Uterus (tissue), 4 donors: ENCODE results near the gene KIAA1217. TPM values are rescaled to one million over a fixed set of nuclear protein-coding genes. Genes with fewer than 3 reads are reported as not detected.

Experiments used
- DNase-seq, 2 donors: peaks; one replicate each; pipeline ENCODE4 v3.0.0-alpha.2; 2019 to 2020
- H3K27ac ChIP-seq, 2 donors: fragments of 200-600 bp; sonication (generic); 1 replicate in 1 of 2; 2 replicates in 1 of 2; pipeline ENCODE4 v1.5.1; 2016 to 2018
- H3K27me3 ChIP-seq, 2 donors: fragments of 200-600 bp; sonication (generic); one replicate each; pipeline ENCODE4 v1.5.1; 2018 to 2019; ENCODE audit warnings: control low read depth in 1 of 2
- H3K36me3 ChIP-seq, 2 donors: fragments of 200-600 bp; sonication (generic); one replicate each; pipeline ENCODE4 v1.5.1; 2019; ENCODE audit warnings: control low read depth in 1 of 2
- H3K4me1 ChIP-seq, 2 donors: fragments of 200-600 bp; sonication (generic); one replicate each; pipeline ENCODE4 v1.5.1; 2018 to 2019; ENCODE audit warnings: control low read depth in 1 of 2
- H3K4me3 ChIP-seq, 2 donors: fragments of 200-600 bp; sonication (generic); 1 replicate in 1 of 2; 2 replicates in 1 of 2; pipeline ENCODE4 v1.5.1; 2018 to 2019; ENCODE audit warnings: mild to moderate bottlenecking in 1 of 2
- H3K9me3 ChIP-seq, 2 donors: fragments of 200-600 bp; sonication (generic); one replicate each; pipeline ENCODE4 v1.5.1; 2019; ENCODE audit warnings: control low read depth in 1 of 2
- POLR2A ChIP-seq, 2 donors: fragments of 450-650 bp; IDR thresholded peaks; one replicate each; pipeline ENCODE4 v1.6.1; 2016; ENCODE audit warnings: antibody characterized with exemption in 2 of 2, mild to moderate bottlenecking in 1 of 2, moderate library complexity in 1 of 2
- intact Hi-C: fragments of 100-400 bp; cut with DNase I; formaldehyde crosslinking; loops from one replicate; pipeline ENCODE4 v1.15.1; 2023; ENCODE audit warnings: low total_unique reads
- total RNA-seq, 4 donors: library from RNA; depleted of rRNA in 3 of 4; stranded (reverse); fragments of >200 nt in 3 of 4; gene quantifications; one replicate each; pipeline versions ENCODE4 v1.1.0 to v1.2.4, GENCODE V29; 2014 to 2023
- TF ChIP-seq, protein P1 (sequence below), 4 experiments: fragments of 200-600 bp in 2 of 4; fragments of 450-650 bp in 2 of 4; sonication (generic) in 2 of 4; IDR thresholded peaks; one replicate each; pipeline ENCODE4 v1.5.1; 2016 to 2019; ENCODE audit warnings: antibody characterized with exemption in 4 of 4, mild to moderate bottlenecking in 2 of 4, moderate library complexity in 1 of 4
- donor health status: DM: yes; HTN: yes; CAD: no.

The KIAA1217 gene
- total RNA-seq, 4 donors from 2014 or later: 3.5 to 38.2 (median 11.6) TPM

DNA sequence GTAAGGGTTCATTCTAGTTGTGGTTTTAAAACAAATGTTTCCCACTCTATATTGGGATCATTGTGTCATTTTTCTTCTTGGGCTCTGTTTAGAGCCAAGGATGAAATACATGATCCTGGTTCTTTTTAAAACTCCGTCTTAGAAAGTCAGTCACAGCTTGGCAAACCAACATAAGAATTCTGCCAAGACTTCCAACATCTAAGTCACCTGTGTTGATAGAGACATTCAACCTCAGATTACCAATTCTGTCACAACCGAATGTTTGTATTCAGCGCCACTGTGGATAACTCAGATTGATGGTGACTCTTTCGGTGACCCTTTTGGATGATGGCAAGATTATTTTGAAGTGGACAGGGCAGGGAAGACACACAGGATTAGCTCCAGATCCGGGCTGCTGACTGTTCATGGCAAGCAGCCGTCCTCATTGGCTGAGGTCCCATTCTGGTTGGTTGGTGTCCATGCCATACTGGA, 259.4 kb downstream of the KIAA1217 start:
- no peak overlapping the region for H3K4me3 ChIP-seq
- no peaks in the 10 kb centered on the region for H3K27me3 ChIP-seq
- intact Hi-C loops: no loop called here
- no peaks in the 10 kb centered on the region for H3K9me3 ChIP-seq
- H3K27ac ChIP-seq: no peak overlapping the region
- DNase-seq: no peak
- H3K4me1 ChIP-seq: peaks cover 0 to 4% of the 10 kb centered on the region in 2 donors
- no peaks in the 10 kb centered on the region for H3K36me3 ChIP-seq
- TF ChIP-seq POLR2A (IDR thresholded peaks at IDR 0.05): no peak
- TF ChIP-seq, protein P1, sequence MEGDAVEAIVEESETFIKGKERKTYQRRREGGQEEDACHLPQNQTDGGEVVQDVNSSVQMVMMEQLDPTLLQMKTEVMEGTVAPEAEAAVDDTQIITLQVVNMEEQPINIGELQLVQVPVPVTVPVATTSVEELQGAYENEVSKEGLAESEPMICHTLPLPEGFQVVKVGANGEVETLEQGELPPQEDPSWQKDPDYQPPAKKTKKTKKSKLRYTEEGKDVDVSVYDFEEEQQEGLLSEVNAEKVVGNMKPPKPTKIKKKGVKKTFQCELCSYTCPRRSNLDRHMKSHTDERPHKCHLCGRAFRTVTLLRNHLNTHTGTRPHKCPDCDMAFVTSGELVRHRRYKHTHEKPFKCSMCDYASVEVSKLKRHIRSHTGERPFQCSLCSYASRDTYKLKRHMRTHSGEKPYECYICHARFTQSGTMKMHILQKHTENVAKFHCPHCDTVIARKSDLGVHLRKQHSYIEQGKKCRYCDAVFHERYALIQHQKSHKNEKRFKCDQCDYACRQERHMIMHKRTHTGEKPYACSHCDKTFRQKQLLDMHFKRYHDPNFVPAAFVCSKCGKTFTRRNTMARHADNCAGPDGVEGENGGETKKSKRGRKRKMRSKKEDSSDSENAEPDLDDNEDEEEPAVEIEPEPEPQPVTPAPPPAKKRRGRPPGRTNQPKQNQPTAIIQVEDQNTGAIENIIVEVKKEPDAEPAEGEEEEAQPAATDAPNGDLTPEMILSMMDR (IDR thresholded peaks at IDR 0.05): no peak

DNA sequence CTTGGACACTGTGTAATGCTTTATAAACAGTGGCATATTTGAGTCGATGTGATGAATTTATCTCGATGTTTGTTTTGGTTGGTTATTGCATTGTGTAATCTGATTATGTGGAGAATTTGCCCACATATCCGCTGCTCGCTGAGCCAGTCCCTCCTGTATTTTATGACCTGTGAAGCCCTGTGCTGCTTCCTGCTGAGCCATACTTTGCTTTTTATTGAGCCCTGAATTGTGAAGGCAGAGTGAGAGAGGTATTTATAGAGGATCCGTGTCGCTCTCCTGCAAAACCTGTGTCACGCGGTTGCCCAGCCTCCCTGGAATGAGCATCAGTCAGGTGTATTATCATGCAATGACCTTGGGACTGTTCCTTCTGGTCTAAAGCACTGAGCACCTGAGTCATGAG, 261.1 kb downstream of the KIAA1217 start:
- H3K9me3 ChIP-seq: no peaks in the 10 kb centered on the region
- H3K27ac ChIP-seq: no peak overlapping the region
- H3K4me3 ChIP-seq: no peak overlapping the region
- H3K4me1 ChIP-seq: no peaks in the 10 kb centered on the region
- no peaks in the 10 kb centered on the region for H3K36me3 ChIP-seq
- TF ChIP-seq POLR2A (IDR thresholded peaks at IDR 0.05): no peak
- TF ChIP-seq, protein P1 (IDR thresholded peaks at IDR 0.05): no peak
- no peak for DNase-seq
- H3K27me3 ChIP-seq: no peaks in the 10 kb centered on the region
- intact Hi-C loops: no loop called here

DNA sequence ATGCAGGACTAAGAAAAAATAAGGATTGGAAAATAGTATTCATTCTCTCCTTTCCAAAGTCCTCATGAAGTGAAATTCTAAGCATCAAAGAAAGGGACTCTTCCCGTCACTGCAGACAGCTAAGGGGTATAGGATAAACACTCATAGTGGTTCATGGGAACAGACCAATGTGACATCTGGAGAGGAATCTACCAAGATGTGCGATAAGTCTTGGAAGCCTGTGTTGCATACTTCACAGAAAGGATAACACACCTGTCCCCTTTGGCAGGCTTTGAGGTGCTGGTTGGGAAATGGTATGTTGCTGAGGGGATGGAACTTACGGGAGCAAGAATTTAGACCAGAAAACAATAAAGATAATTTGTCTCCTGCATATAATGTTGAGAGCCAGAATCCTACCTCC, 266.7 kb downstream of the KIAA1217 start:
- intact Hi-C loops: no loop called here
- no peak overlapping the region for H3K4me3 ChIP-seq
- no peak overlapping the region for H3K27ac ChIP-seq
- H3K4me1 ChIP-seq: no peaks in the 10 kb centered on the region
- H3K36me3 ChIP-seq: no peaks in the 10 kb centered on the region
- DNase-seq: no peak
- TF ChIP-seq POLR2A (IDR thresholded peaks at IDR 0.05): no peak
- TF ChIP-seq, protein P1 (IDR thresholded peaks at IDR 0.05): no peak
- no peaks in the 10 kb centered on the region for H3K9me3 ChIP-seq
- H3K27me3 ChIP-seq: no peaks in the 10 kb centered on the region

DNA sequence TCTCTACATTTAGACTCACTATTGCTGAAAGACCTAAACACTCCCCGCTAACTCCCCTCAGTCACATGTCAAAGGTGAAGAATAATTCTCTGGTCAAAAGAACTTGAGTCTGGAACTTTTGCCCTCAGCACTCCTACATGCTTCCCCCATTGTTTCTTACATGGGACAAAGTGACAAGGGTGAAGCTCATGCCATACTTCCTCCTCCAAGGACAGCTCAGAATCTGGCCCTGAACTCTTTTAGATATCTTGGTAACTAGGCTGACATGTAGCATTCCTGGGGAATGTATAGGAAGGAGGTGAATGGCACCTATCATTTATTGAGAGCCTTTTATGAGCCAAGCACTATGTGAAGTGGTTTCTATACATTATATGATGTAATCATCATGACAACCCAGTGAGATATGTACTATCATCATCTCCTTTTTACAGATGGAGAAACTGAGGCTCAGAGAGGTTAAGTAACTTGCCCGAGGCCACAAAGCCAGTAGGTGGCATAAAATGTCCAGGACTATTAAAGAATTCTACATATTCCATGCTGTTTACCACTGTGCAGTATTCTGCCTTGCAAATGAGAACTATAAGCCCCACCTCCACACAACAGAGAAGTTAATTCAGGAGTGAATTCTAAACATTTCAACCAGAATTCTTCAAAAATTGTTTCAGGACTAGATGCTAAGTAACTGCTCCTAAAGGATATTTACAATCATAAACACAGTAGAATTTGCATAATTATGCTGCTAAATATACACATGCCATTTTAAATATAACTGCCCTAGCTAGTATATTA, 268.2 kb downstream of the KIAA1217 start:
- Histone ChIP-seq H3K36me3 (no peaks in the 10 kb centered on the region), H3K27me3 (no peaks in the 10 kb centered on the region), H3K4me3 (no peak overlapping the region), H3K4me1 (no peaks in the 10 kb centered on the region), H3K9me3 (no peaks in the 10 kb centered on the region), H3K27ac (no peak overlapping the region)
- no peak for DNase-seq
- TF ChIP-seq POLR2A (IDR thresholded peaks at IDR 0.05): no peak
- TF ChIP-seq, protein P1 (IDR thresholded peaks at IDR 0.05): no peak
- intact Hi-C loops: no loop called here

DNA sequence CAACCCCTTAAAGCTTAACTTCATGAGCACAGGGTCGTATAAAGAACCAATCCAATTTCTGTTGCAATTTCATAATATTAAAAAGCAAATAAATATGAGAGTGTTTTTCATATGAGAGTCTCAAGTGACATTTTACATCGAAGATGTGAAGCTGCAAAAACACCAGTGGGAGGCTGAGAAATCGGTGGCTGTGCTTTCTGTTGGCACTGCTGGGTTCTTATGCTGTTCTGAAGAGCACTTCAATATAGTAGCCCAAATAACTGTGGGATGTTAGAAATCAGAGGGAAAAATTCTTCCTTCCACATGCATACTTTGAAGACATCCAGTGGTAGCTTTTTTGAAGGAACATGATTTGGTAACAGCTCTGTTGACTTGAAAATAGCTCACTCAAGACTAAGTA, 269.0 kb downstream of the KIAA1217 start:
- Histone ChIP-seq H3K36me3 (no peaks in the 10 kb centered on the region), H3K27ac (no peak overlapping the region), H3K27me3 (no peaks in the 10 kb centered on the region), H3K9me3 (no peaks in the 10 kb centered on the region), H3K4me1 (no peaks in the 10 kb centered on the region), H3K4me3 (no peak overlapping the region)
- intact Hi-C loops: no loop called here
- no peak for DNase-seq
- TF ChIP-seq, protein P1 (IDR thresholded peaks at IDR 0.05): no peak
- TF ChIP-seq POLR2A (IDR thresholded peaks at IDR 0.05): no peak
